Psoas muscle (tissue), 8 donors: Measurements from ENCODE around the gene TBX4. TPM values are rescaled to one million over a fixed set of nuclear protein-coding genes. Genes with fewer than 3 reads are reported as not detected.

Experiments used
- ATAC-seq, 4 donors: fragments of 200-7000 bp; cut with Tn5 transposase; one replicate each; pipeline ENCODE4 v1.9.1; 2020; ENCODE audit warnings: moderate library complexity in 3 of 4, mild to moderate bottlenecking in 2 of 4
- DNase-seq, 2 donors: peaks; one replicate each; pipeline ENCODE4 v3.0.0-alpha.2; 2020
- H3K27ac ChIP-seq: fragments of 200-600 bp; one replicate; pipeline ENCODE4 v1.8.0; 2022
- H3K27me3 ChIP-seq, 3 donors: fragments of 200-600 bp in 1 of 3; one replicate each; pipeline versions ENCODE4 v1.6.1 to v1.8.0; 2013 to 2022; ENCODE audit warnings: low read length in 2 of 3, mild to moderate bottlenecking in 2 of 3, moderate library complexity in 1 of 3; ENCODE audit not compliant: insufficient read depth in 3 of 3
- H3K36me3 ChIP-seq, 2 donors: fragments of 200-600 bp in 1 of 2; one replicate each; pipeline versions ENCODE4 v1.6.1 to v1.8.0; 2013 to 2022; ENCODE audit warnings: low read depth in 1 of 2, mild to moderate bottlenecking in 1 of 2, moderate library complexity in 1 of 2; ENCODE audit not compliant: insufficient read depth in 1 of 2
- H3K4me1 ChIP-seq: fragments of 200-600 bp; one replicate; pipeline ENCODE4 v1.8.0; 2022
- H3K4me3 ChIP-seq: fragments of 200-600 bp; one replicate; pipeline ENCODE4 v1.8.0; 2022; ENCODE audit warnings: mild to moderate bottlenecking
- H3K9me3 ChIP-seq: fragments of 200-600 bp; one replicate; pipeline ENCODE4 v1.8.0; 2022
- WGBS, 3 donors: extraction: QIAGEN DNeasy Blood & Tissue Kit; methylation state at CpG; one replicate each; pipeline versions ENCODE4 v1.1.6 to v1.1.7; 2013; 5-methylcytosine and 5-hydroxymethylcytosine counted together
- intact Hi-C, 2 donors: fragments of 100-400 bp; cut with DNase I; formaldehyde crosslinking; loops; one replicate each; pipeline versions ENCODE4 v1.11.0 to v1.14.2; 2022
- polyA plus RNA-seq, 3 donors: library from polyadenylated mRNA; stranded (reverse); fragments of 200-250 nt; gene quantifications; one replicate each; pipeline ENCODE4 v1.2.3, GENCODE V29; 2013
- total RNA-seq, 4 donors: library from RNA; stranded (reverse); fragmentation: NEBNext Ultra II Directional in 2 of 4; extraction: Animal tissue kit (Norgen Biotek cat#: 25700) in 2 of 4; gene quantifications; one replicate each; pipeline versions ENCODE4 v1.2.1 to v1.2.4, GENCODE V29; 2021 to 2023
- TF ChIP-seq, protein P1 (sequence below): fragments of 200-600 bp; IDR thresholded peaks from one replicate; pipeline ENCODE4 v1.8.0; 2022; ENCODE audit warnings: antibody characterized with exemption
- donor health status: healthy with polysubstance abuse.
- donor health status: DM: no; HTN: no; CAD: no; lungs with moderate emphysema.
- donor health status: Bipolar disorder and iron deficiency.
- donor health status: healthy.
- donor health status: DM: yes; HTN: yes; CAD: no.
- donor health status: DM: no; HTN: no; CAD: no.
- donor health status: DM: no; HTN: no; CAD: no.
- donor health status: DM: yes; HTN: yes; CAD: no.

TBX4 gene
- total and polyA plus RNA-seq, 7 donors, result 0.22 TPM; not detected in 6

GRCh38 chr17:61510991-61511390 is 58.8 kb downstream of the TBX4 start:
- Histone ChIP-seq H3K9me3 (no peaks in the 10 kb centered on the region), H3K27me3 (peaks cover 0 to 2% (median 0%) of the 10 kb centered on the region in 3 donors), H3K27ac (no peak overlapping the region), H3K4me1 (no peaks in the 10 kb centered on the region), H3K4me3 (no peak overlapping the region), H3K36me3 (no peaks in the 10 kb centered on the region)
- no peak for ATAC-seq
- TF ChIP-seq, protein P1, sequence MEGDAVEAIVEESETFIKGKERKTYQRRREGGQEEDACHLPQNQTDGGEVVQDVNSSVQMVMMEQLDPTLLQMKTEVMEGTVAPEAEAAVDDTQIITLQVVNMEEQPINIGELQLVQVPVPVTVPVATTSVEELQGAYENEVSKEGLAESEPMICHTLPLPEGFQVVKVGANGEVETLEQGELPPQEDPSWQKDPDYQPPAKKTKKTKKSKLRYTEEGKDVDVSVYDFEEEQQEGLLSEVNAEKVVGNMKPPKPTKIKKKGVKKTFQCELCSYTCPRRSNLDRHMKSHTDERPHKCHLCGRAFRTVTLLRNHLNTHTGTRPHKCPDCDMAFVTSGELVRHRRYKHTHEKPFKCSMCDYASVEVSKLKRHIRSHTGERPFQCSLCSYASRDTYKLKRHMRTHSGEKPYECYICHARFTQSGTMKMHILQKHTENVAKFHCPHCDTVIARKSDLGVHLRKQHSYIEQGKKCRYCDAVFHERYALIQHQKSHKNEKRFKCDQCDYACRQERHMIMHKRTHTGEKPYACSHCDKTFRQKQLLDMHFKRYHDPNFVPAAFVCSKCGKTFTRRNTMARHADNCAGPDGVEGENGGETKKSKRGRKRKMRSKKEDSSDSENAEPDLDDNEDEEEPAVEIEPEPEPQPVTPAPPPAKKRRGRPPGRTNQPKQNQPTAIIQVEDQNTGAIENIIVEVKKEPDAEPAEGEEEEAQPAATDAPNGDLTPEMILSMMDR, result no peak
- intact Hi-C loops, result no loop called here
- 64 to 70% (median 66%) methylated on average over 2 of the region's 2 CpGs for WGBS, 3 donors
- no peak for DNase-seq

- intact Hi-C loops, result no loop called here
- H3K4me1 ChIP-seq, result no peaks in the 10 kb centered on the region
- H3K27me3 ChIP-seq, result peaks cover 0 to 2% (median 0%) of the 10 kb centered on the region in 3 donors
- no peak overlapping the region for H3K4me3 ChIP-seq
- DNase-seq (no peak), ATAC-seq (no peak)
- H3K27ac ChIP-seq, result no peak overlapping the region
- no peaks in the 10 kb centered on the region for H3K9me3 ChIP-seq
- H3K36me3 ChIP-seq, result no peaks in the 10 kb centered on the region
- WGBS, 3 donors, result 64 to 68% (median 67%) methylated on average over 4 of the region's 4 CpGs
- TF ChIP-seq, protein P1, result no peak
These were observed 59.4 kb downstream of the TBX4 start for GRCh38 chr17:61511480-61512182.

DNA sequence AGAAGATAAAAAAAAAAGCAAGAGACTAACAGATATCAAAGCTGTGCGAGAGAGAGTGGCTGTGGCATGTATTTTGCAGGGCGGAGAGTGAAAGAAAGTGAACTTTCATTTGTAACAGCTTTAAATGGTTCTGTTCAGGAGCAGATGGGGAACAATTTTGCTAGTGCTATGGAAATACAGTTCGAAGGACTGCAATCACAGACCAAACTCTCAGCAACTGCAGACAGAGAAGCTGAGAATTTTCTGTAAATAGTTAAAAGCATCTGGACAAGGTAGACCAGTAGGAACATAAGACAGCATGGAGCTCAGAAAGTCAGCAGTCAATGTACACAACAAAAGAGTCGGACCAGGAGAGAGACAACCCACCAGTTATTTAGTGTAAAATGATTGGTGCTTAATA is 62.3 kb downstream of the TBX4 start:
- Histone ChIP-seq H3K27me3 (peaks cover 0 to 2% (median 0%) of the 10 kb centered on the region in 3 donors), H3K27ac (no peak overlapping the region), H3K9me3 (no peaks in the 10 kb centered on the region), H3K4me3 (no peak overlapping the region), H3K36me3 (no peaks in the 10 kb centered on the region), H3K4me1 (no peaks in the 10 kb centered on the region)
- intact Hi-C loops, result no loop called here
- 71 to 76% (median 75%) methylated on average over 4 of the region's 4 CpGs for WGBS, 3 donors
- DNase-seq (no peak), ATAC-seq (no peak)
- TF ChIP-seq, protein P1, result no peak

GRCh38 chr17:61517265-61517664 is 65.0 kb downstream of the TBX4 start:
- Histone ChIP-seq H3K27ac (no peak overlapping the region), H3K36me3 (no peaks in the 10 kb centered on the region), H3K4me3 (no peak overlapping the region), H3K27me3 (no peaks in the 10 kb centered on the region), H3K4me1 (no peaks in the 10 kb centered on the region), H3K9me3 (no peaks in the 10 kb centered on the region)
- 90 to 95% (median 95%) methylated on average over 3 of the region's 3 CpGs for WGBS, 3 donors
- TF ChIP-seq, protein P1, result no peak
- ATAC-seq, result no peak
- intact Hi-C loops, result no loop called here
- no peak for DNase-seq
